ENCODE results near the gene MAEA. TPM values are rescaled to one million over a fixed set of nuclear protein-coding genes. Genes with fewer than 3 reads are reported as not detected.

Gene MAEA
- total and polyA plus RNA-seq, 2 experiments from 2014 or later: 49.8 to 99.0 TPM

DNA sequence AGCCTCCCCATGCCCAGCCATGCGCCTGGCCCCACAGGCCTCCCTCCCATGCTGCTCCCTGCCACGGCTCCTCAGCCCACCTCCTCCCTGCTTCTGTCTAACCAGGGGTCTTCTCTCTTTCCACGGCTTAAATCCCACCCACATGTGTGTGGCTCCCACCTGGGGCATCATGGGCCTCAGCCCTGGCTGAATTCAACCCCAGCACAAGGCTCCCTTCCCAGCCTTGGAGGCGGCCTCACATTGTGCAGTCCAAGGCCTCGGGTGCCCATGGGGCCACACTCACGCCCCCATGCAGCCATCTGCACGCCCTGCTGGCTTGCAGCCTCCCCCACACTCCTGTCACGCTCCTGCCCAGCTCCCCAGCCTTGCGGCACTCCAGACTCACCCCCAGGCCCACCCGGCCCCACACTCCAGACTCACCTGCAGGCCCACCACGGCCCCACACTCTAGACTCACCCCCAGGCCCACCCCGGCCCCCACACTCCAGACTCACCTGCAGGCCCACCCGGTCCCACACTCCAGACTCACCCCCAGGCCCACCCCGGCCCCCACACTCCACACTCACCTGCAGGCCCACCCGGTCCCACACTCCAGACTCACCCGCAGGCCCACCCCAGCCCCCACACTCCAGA is 27.0 kb downstream of the MAEA start:
- 0 out of 2 replicates have a peak, but pooled peaks cover 3% of the 10 kb centered on the region for H3F3A ChIP-seq (replicated peaks; ENCODE audit: low read depth)
- peaks cover 86% of the 10 kb centered on the region for H3K36me3 Mint-ChIP-seq (ENCODE audit: low read depth)
- no peak for DNase-seq (ENCODE audit: low spot score)
- H3K4me3 Mint-ChIP-seq: no peak overlapping the region
- no peak overlapping the region for H3K27ac Mint-ChIP-seq
- H3K4me1 Mint-ChIP-seq: peaks cover 7% of the 10 kb centered on the region
- TF ChIP-seq NANOG (IDR thresholded peaks at IDR 0.05; ENCODE audit: borderline replicate concordance) (no peak), POLR2AphosphoS5 (IDR thresholded peaks at IDR 0.05; ENCODE audit: low read depth) (no peak), REST (IDR thresholded peaks at IDR 0.05; ENCODE audit: unreplicated experiment) (no peak)
- TF ChIP-seq, protein P1, sequence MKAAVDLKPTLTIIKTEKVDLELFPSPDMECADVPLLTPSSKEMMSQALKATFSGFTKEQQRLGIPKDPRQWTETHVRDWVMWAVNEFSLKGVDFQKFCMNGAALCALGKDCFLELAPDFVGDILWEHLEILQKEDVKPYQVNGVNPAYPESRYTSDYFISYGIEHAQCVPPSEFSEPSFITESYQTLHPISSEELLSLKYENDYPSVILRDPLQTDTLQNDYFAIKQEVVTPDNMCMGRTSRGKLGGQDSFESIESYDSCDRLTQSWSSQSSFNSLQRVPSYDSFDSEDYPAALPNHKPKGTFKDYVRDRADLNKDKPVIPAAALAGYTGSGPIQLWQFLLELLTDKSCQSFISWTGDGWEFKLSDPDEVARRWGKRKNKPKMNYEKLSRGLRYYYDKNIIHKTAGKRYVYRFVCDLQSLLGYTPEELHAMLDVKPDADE (IDR thresholded peaks at IDR 0.05): no peak
- TF ChIP-seq, protein P2, sequence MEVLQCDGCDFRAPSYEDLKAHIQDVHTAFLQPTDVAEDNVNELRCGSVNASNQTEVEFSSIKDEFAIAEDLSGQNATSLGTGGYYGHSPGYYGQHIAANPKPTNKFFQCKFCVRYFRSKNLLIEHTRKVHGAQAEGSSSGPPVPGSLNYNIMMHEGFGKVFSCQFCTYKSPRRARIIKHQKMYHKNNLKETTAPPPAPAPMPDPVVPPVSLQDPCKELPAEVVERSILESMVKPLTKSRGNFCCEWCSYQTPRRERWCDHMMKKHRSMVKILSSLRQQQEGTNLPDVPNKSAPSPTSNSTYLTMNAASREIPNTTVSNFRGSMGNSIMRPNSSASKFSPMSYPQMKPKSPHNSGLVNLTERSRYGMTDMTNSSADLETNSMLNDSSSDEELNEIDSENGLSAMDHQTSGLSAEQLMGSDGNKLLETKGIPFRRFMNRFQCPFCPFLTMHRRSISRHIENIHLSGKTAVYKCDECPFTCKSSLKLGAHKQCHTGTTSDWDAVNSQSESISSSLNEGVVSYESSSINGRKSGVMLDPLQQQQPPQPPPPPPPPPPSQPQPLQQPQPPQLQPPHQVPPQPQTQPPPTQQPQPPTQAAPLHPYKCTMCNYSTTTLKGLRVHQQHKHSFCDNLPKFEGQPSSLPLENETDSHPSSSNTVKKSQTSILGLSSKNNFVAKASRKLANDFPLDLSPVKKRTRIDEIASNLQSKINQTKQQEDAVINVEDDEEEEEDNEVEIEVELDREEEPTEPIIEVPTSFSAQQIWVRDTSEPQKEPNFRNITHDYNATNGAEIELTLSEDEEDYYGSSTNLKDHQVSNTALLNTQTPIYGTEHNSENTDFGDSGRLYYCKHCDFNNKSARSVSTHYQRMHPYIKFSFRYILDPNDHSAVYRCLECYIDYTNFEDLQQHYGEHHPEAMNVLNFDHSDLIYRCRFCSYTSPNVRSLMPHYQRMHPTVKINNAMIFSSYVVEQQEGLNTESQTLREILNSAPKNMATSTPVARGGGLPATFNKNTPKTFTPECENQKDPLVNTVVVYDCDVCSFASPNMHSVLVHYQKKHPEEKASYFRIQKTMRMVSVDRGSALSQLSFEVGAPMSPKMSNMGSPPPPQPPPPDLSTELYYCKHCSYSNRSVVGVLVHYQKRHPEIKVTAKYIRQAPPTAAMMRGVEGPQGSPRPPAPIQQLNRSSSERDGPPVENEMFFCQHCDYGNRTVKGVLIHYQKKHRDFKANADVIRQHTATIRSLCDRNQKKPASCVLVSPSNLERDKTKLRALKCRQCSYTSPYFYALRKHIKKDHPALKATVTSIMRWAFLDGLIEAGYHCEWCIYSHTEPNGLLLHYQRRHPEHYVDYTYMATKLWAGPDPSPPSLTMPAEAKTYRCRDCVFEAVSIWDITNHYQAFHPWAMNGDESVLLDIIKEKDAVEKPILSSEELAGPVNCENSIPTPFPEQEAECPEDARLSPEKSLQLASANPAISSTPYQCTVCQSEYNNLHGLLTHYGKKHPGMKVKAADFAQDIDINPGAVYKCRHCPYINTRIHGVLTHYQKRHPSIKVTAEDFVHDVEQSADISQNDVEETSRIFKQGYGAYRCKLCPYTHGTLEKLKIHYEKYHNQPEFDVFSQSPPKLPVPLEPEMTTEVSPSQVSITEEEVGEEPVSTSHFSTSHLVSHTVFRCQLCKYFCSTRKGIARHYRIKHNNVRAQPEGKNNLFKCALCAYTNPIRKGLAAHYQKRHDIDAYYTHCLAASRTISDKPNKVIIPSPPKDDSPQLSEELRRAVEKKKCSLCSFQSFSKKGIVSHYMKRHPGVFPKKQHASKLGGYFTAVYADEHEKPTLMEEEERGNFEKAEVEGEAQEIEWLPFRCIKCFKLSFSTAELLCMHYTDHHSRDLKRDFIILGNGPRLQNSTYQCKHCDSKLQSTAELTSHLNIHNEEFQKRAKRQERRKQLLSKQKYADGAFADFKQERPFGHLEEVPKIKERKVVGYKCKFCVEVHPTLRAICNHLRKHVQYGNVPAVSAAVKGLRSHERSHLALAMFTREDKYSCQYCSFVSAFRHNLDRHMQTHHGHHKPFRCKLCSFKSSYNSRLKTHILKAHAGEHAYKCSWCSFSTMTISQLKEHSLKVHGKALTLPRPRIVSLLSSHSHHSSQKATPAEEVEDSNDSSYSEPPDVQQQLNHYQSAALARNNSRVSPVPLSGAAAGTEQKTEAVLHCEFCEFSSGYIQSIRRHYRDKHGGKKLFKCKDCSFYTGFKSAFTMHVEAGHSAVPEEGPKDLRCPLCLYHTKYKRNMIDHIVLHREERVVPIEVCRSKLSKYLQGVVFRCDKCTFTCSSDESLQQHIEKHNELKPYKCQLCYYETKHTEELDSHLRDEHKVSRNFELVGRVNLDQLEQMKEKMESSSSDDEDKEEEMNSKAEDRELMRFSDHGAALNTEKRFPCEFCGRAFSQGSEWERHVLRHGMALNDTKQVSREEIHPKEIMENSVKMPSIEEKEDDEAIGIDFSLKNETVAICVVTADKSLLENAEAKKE (CRISPR knock-in tag; IDR thresholded peaks at IDR 0.05): no peak
- peaks cover 6% of the 10 kb centered on the region; the same call in 2 of the 3 replicates for H3K9me3 Mint-ChIP-seq
- peaks cover 32% of the 10 kb centered on the region for H3K79me2 ChIP-seq (replicated peaks; ENCODE audit: insufficient read depth)
- no peaks in the 10 kb centered on the region for H3K27me3 Mint-ChIP-seq (ENCODE audit: insufficient read depth, low read depth, poor library complexity)
- H3K27ac ChIP-seq (ENCODE audit: low read depth): no peak overlapping the region
- no peaks in the 10 kb centered on the region for H3K4me1 ChIP-seq (ENCODE audit: insufficient read depth)
- H3K4me2 ChIP-seq: no peak overlapping the region
- H2AFZ ChIP-seq: no peak overlapping the region
- no peak for ATAC-seq
- peaks cover 4% of the 10 kb centered on the region for H4K20me1 ChIP-seq (replicated peaks; ENCODE audit: insufficient read depth)
- H3K36me3 ChIP-seq (ENCODE audit: insufficient read depth): peaks cover 20% of the 10 kb centered on the region
- no peak overlapping the region for H3K4me3 ChIP-seq
- H3K9me2 ChIP-seq (ENCODE audit: insufficient read depth): no peaks in the 10 kb centered on the region
- H3K27me3 ChIP-seq (ENCODE audit: insufficient read depth): no peaks in the 10 kb centered on the region
